Activated CD4-positive, alpha-beta T cell treated with anti-CD3 and anti-CD28 coated beads for 24 hours (primary cell): ENCODE measurements around the gene SCLY.

ENCODE experiments used
- DNase-seq, 2 donors: peaks; one replicate each; pipeline ENCODE4 v3.0.0-alpha.2; 2020; ENCODE audit warnings: low read depth in 2 of 2

The SCLY gene

GRCh38 chr2:238069021-238069709 is 8.4 kb downstream of the SCLY start:
- no peak for DNase-seq

GRCh38 chr2:238069877-238070276 is 9.1 kb downstream of the SCLY start:
- no peak for DNase-seq

- no peak for DNase-seq
Measured at GRCh38 chr2:238075397-238075796, 14.6 kb downstream of the SCLY start.

GRCh38 chr2:238077292-238077691 is 16.5 kb downstream of the SCLY start:
- DNase-seq = no peak

- no peak for DNase-seq
Measured at GRCh38 chr2:238079874-238080327, 19.1 kb downstream of the SCLY start.

GRCh38 chr2:238080518-238080917 is 19.7 kb downstream of the SCLY start:
- no peak for DNase-seq

GRCh38 chr2:238081150-238081549 is 20.3 kb downstream of the SCLY start:
- DNase-seq = no peak

GRCh38 chr2:238081561-238081960 is 20.8 kb downstream of the SCLY start:
- DNase-seq = no peak

- DNase-seq = no peak
Measured at GRCh38 chr2:238082151-238082550, 21.4 kb downstream of the SCLY start.

GRCh38 chr2:238082827-238083226 is 22.0 kb downstream of the SCLY start:
- no peak for DNase-seq

GRCh38 chr2:238083919-238084318 is 23.1 kb downstream of the SCLY start:
- no peak for DNase-seq

GRCh38 chr2:238084761-238085160 is 24.0 kb downstream of the SCLY start:
- no peak for DNase-seq

- DNase-seq = no peak
Measured at GRCh38 chr2:238085899-238086298, 25.1 kb downstream of the SCLY start.

GRCh38 chr2:238087211-238087610 is 26.4 kb downstream of the SCLY start:
- no peak for DNase-seq

- no peak for DNase-seq
Measured at GRCh38 chr2:238090887-238091286, 30.1 kb downstream of the SCLY start.

- no peak for DNase-seq
Measured at GRCh38 chr2:238091436-238092060, 30.7 kb downstream of the SCLY start.

GRCh38 chr2:238092486-238093035 is 31.8 kb downstream of the SCLY start:
- DNase-seq = no peak

- DNase-seq = no peak
Measured at GRCh38 chr2:238093181-238094140, 32.7 kb downstream of the SCLY start.

GRCh38 chr2:238094438-238095022 is 33.7 kb downstream of the SCLY start:
- DNase-seq = no peak

GRCh38 chr2:238095143-238095542 is 34.3 kb downstream of the SCLY start:
- DNase-seq = no peak

GRCh38 chr2:238096311-238097011 is 35.7 kb downstream of the SCLY start:
- DNase-seq = no peak
